HepG2 (cell line): ENCODE data around the gene NHSL1. TPM values are rescaled to one million over a fixed set of nuclear protein-coding genes. Genes with fewer than 3 reads are reported as not detected.
A peak's percentile ranks its signal among the peaks of the same experiment; 100 is the strongest.

Experiments used
- BRD4 ChIP-seq: sonication (generic); formaldehyde crosslinking; IDR thresholded peaks from 2 replicates; pipeline ENCODE4 v1.4.0; 2020; ENCODE audit warnings: missing genetic modification reagents
- CSRNP2 ChIP-seq: sonication (generic); formaldehyde crosslinking; conservative IDR thresholded peaks from 2 replicates; pipeline ENCODE4 v1.8.0; 2022; ENCODE audit warnings: low read depth, missing genetic modification reagents
- EEA1 ChIP-seq: sonication (generic); formaldehyde crosslinking; IDR thresholded peaks from 2 replicates; pipeline ENCODE4 v1.5.1; 2020; ENCODE audit warnings: mild to moderate bottlenecking, missing genetic modification reagents, borderline replicate concordance
- FOXJ3 ChIP-seq: sonication (generic); formaldehyde crosslinking; IDR thresholded peaks from 2 replicates; pipeline ENCODE4 v1.4.0; 2020; ENCODE audit warnings: missing genetic modification reagents, mild to moderate bottlenecking, borderline replicate concordance
- FOXO4 ChIP-seq: sonication (generic); formaldehyde crosslinking; conservative IDR thresholded peaks from 2 replicates; pipeline ENCODE4 v1.8.1; 2023; ENCODE audit warnings: missing genetic modification reagents
- GATAD1 ChIP-seq: IDR thresholded peaks from 2 replicates; pipeline ENCODE4 v1.6.1; 2016; ENCODE audit warnings: missing genetic modification reagents, missing compliant biosample characterization
- IKZF4 ChIP-seq: sonication (generic); formaldehyde crosslinking; IDR thresholded peaks from 2 replicates; pipeline ENCODE4 v1.5.1; 2020; ENCODE audit warnings: borderline replicate concordance, mild to moderate bottlenecking, low read depth, missing genetic modification reagents; ENCODE audit errors: not compliant biosample characterization
- MEIS2 ChIP-seq: sonication (generic); formaldehyde crosslinking; IDR thresholded peaks from 2 replicates; pipeline ENCODE4 v1.9.0; 2021; ENCODE audit warnings: mild to moderate bottlenecking, missing genetic modification reagents
- MTA3 ChIP-seq: sonication (generic); formaldehyde crosslinking; IDR thresholded peaks from 2 replicates; pipeline ENCODE4 v1.4.0; 2020; ENCODE audit warnings: missing genetic modification reagents
- NFATC3 ChIP-seq: sonication (generic); formaldehyde crosslinking; IDR thresholded peaks from 2 replicates; pipeline ENCODE4 v1.5.1; 2020; ENCODE audit warnings: mild to moderate bottlenecking, missing genetic modification reagents
- SSRP1 ChIP-seq: IDR thresholded peaks from 2 replicates; pipeline ENCODE4 v1.6.1; 2016; ENCODE audit warnings: control low read depth
- STAG1 ChIP-seq: sonication (generic); formaldehyde crosslinking; IDR thresholded peaks from 2 replicates; pipeline ENCODE4 v1.4.0; 2020; ENCODE audit warnings: missing genetic modification reagents
- THAP11 ChIP-seq: IDR thresholded peaks from 2 replicates; pipeline ENCODE4 v1.6.1; 2016; ENCODE audit warnings: missing biosample characterization, missing genetic modification reagents
- TMF1 ChIP-seq: sonication (generic); formaldehyde crosslinking; IDR thresholded peaks from 2 replicates; pipeline ENCODE4 v1.8.1; 2022; ENCODE audit warnings: low read depth, missing genetic modification reagents
- YY1 ChIP-seq: IDR thresholded peaks from 2 replicates; pipeline ENCODE4 v1.6.1; 2011; ENCODE audit warnings: low read length, low read depth, moderate library complexity, mild to moderate bottlenecking; ENCODE audit not compliant: insufficient read depth, insufficient replicate concordance
- ZKSCAN8 ChIP-seq: IDR thresholded peaks from 2 replicates; pipeline ENCODE4 v1.6.1; 2016; ENCODE audit warnings: borderline replicate concordance, missing genetic modification reagents, missing compliant biosample characterization
- ZNF136 ChIP-seq: sonication (generic); formaldehyde crosslinking; IDR thresholded peaks from 2 replicates; pipeline ENCODE4 v1.8.1; 2022; ENCODE audit warnings: low read depth, mild to moderate bottlenecking, moderate library complexity, missing genetic modification reagents
- ZNF33B ChIP-seq: sonication (generic); formaldehyde crosslinking; IDR thresholded peaks from 2 replicates; pipeline ENCODE4 v1.5.1; 2020; ENCODE audit warnings: mild to moderate bottlenecking, missing genetic modification reagents
- ZNF615 ChIP-seq: sonication (generic); formaldehyde crosslinking; IDR thresholded peaks from 2 replicates; pipeline ENCODE4 v1.5.0; 2020; ENCODE audit warnings: mild to moderate bottlenecking, missing genetic modification reagents, borderline replicate concordance
- ZNF709 ChIP-seq: sonication (generic); formaldehyde crosslinking; IDR thresholded peaks from 2 replicates; pipeline ENCODE4 v1.5.0; 2020; ENCODE audit warnings: mild to moderate bottlenecking, missing genetic modification reagents
- ZNF772 ChIP-seq: sonication (generic); formaldehyde crosslinking; IDR thresholded peaks from 2 replicates; pipeline ENCODE4 v1.5.0; 2020; ENCODE audit warnings: mild to moderate bottlenecking, missing genetic modification reagents
- polyA plus RNA-seq, 8 experiments: library from polyadenylated mRNA; depleted of rRNA in 3 of 8; stranded (reverse) in 7 of 8; unstranded in 1 of 8; fragments of >200 nt; fragmentation: Illumina TruSeq in 4 of 8; extraction: Trizol in 4 of 8; gene quantifications; 2 replicates each; pipeline versions ENCODE4 v1.2.1 to v1.2.3, GENCODE V29; 2011 to 2016; ENCODE audit warnings: low read depth in 4 of 8, missing spikeins in 1 of 8, mixed read lengths in 1 of 8; ENCODE audit not compliant: insufficient read depth in 1 of 8
- total RNA-seq, 5 experiments: library from RNA; depleted of rRNA; stranded (reverse); fragments of >200 nt; fragmentation: Illumina TruSeq; extraction: Trizol; gene quantifications; 2 replicates each; pipeline ENCODE4 v1.2.3, GENCODE V29; 2016; ENCODE audit warnings: low read depth in 1 of 5
- TF ChIP-seq, protein P1 (sequence below): sonication (generic); formaldehyde crosslinking; IDR thresholded peaks from 2 replicates; pipeline ENCODE4 v1.9.0; 2021; ENCODE audit warnings: missing genetic modification reagents, mild to moderate bottlenecking, borderline replicate concordance
- TF ChIP-seq, protein P2 (sequence below): sonication (generic); formaldehyde crosslinking; conservative IDR thresholded peaks from 2 replicates; pipeline ENCODE4 v1.8.0; 2022; ENCODE audit warnings: missing genetic modification reagents

Gene NHSL1
- total and polyA plus RNA-seq, 2 of the 13 experiments (the other 11 are each of a cell fraction or from before 2014, with no cell fraction given): 24.9 to 53.6 TPM

- TF ChIP-seq BRD4 (no peak), FOXO4 (CRISPR knock-in tag) (no peak), CSRNP2 (no peak), TMF1 (no peak), ZKSCAN8 (CRISPR knock-in tag) (peak; percentile 78; the same call in 1 of the 2 replicates), EEA1 (no peak), ZNF772 (no peak), YY1 (no peak), GATAD1 (CRISPR knock-in tag) (peak; percentile 72), ZNF615 (CRISPR knock-in tag) (no peak), ZNF709 (CRISPR knock-in tag) (no peak), MTA3 (CRISPR knock-in tag) (no peak), STAG1 (CRISPR knock-in tag) (peak; percentile 23), ZNF136 (CRISPR knock-in tag) (no peak), FOXJ3 (CRISPR knock-in tag) (peak; percentile 89; the same call in 1 of the 2 replicates), NFATC3 (CRISPR knock-in tag) (no peak), SSRP1 (CRISPR knock-in tag) (no peak), MEIS2 (CRISPR knock-in tag) (peak; percentile 71; the same call in 1 of the 2 replicates), IKZF4 (no peak), THAP11 (peak; percentile 78), ZNF33B (CRISPR knock-in tag) (0 out of 2 replicates have a peak, but pooled peaks have one; percentile 45)
- TF ChIP-seq, protein P1, sequence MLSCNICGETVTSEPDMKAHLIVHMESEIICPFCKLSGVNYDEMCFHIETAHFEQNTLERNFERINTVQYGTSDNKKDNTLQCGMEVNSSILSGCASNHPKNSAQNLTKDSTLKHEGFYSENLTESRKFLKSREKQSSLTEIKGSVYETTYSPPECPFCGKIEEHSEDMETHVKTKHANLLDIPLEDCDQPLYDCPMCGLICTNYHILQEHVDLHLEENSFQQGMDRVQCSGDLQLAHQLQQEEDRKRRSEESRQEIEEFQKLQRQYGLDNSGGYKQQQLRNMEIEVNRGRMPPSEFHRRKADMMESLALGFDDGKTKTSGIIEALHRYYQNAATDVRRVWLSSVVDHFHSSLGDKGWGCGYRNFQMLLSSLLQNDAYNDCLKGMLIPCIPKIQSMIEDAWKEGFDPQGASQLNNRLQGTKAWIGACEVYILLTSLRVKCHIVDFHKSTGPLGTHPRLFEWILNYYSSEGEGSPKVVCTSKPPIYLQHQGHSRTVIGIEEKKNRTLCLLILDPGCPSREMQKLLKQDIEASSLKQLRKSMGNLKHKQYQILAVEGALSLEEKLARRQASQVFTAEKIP (CRISPR knock-in tag): no peak
- TF ChIP-seq, protein P2, sequence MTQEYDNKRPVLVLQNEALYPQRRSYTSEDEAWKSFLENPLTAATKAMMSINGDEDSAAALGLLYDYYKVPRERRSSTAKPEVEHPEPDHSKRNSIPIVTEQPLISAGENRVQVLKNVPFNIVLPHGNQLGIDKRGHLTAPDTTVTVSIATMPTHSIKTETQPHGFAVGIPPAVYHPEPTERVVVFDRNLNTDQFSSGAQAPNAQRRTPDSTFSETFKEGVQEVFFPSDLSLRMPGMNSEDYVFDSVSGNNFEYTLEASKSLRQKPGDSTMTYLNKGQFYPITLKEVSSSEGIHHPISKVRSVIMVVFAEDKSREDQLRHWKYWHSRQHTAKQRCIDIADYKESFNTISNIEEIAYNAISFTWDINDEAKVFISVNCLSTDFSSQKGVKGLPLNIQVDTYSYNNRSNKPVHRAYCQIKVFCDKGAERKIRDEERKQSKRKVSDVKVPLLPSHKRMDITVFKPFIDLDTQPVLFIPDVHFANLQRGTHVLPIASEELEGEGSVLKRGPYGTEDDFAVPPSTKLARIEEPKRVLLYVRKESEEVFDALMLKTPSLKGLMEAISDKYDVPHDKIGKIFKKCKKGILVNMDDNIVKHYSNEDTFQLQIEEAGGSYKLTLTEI: no peak
Measured at GRCh38 chr6:138503881-138504680, 4.8 kb upstream of the NHSL1 start (continued).
